Stimulated activated CD4-positive, alpha-beta T cell treated with anti-CD3 and anti-CD28 coated beads, Interleukin-15, amount 100 ng/mL, for 24 hours (primary cell): ENCODE measurements around the gene TAS1R2.
A peak's percentile ranks its signal among the peaks of the same experiment; 100 is the strongest.
"Not testable (repeated sequence)": the region's sequence is repeated elsewhere in the genome, so short reads cannot be mapped to it uniquely, and the experiment has no call there.

Source experiments
- DNase-seq: peaks from one replicate; pipeline ENCODE4 v3.0.0-alpha.2; 2020

Gene TAS1R2

DNA sequence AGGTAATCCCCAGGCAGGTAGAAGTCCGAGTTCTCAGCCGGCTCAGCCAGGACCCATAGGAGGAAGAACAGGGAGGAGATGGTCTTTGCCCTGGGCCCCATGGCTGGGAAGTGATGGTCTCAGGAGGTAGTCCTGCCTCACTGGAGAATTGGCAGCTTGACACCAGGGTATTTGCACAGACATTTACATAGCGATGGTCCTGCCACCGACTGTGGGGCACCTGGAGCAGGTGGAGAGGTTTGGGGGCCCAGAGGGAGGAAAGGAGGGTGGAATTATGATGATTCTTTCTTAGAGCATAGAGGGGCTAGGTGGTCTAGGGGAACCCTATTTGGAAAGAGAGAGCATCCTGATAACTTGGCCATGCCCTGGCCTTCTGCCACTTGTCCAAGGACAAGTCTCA, at the start of gene TAS1R2:
Gene TAS1R2 (minus strand): TSS at position 101 of the 400 bp plus-strand sequence. CDS start 0 bp downstream, at position 101.
- DNase-seq = no peak

DNA sequence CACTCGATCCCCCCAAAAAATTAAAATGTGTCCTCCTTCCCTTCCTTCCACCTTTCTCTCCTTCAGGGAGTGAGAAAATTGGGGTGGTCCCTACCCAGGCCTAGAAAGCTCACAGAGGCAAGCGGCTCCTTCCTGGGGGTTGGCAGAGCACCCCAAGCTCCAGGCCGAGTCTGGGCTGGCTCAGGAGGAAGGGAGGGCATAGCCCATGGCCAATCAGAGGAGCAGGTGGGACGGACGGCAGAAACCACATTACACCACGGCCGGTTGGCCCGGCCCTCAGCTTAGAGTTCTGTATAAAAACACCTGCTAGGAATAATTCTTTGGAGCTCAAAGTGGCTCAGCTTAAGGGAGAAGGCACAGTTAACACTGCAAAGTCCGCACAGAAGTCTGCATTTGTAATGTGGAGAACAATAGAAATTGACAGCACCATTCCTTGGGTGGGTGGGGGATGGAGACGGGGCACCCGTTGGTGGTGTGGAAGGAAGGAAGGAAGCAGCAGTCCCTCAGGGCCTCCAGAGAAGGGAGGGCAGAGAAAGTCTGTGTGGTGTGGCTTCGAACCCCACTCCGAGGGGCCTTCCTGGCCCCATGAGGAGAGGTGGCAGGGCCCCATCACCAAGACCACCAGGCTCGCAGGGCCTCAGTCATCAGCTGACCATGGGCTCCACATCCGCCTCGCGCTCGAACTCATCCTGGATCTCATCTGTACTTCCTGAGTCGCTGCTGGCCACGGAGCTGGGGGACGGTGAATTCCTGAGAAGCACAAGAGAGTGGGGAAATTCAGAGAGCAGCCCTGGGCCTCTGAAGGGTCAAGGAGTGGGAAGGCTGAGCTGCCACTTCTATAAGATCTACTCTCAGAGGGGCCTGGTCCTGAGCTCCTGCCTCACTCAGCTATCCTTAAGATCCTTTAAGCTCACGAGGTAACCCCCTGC, 48.7 kb upstream of the TAS1R2 start:
- DNase-seq = no peak

DNA sequence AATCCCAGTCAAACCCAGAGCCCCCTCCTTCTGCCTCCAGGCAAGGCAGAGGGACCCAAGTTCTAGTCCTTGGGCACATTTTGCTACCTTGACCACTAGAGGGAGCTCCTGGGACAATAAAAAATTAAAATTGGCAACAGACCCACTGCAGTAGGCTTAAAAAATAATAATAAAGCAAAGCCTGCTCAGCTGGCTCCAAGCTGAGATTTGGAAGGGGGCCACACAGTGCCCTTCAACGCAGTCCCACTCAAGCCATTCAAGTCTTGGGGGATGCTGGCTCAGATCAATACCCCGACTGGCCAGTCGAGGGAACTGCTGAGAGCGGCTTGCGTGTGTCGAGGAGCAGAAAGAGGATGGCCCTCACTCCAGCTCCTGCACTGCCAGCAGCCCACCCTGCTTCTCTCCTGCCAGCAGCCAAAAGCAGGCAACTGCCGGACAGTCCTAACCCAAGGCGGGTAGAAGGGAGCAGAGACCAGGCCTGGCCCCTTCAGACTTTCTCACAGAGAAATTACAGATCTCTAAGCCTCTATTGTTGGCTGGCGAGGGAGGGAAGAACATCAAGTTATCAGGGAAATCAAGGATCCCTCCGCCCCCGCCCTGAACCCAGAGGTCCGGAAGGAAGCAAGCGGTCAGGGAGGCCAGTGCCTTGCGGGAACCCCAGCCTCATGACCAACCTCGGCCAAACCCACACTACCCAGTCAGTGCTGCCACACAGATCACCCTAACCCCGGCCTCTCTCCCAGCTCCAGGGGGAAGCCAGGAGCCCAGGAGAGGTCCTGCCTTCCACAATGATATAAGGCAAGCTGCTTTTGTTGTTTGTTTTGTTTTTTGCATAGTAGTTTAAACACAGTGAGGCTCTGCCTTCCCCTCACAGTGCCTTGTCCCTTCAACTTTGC, 47.8 kb upstream of the TAS1R2 start:
- peak; percentile 66 for DNase-seq

DNA sequence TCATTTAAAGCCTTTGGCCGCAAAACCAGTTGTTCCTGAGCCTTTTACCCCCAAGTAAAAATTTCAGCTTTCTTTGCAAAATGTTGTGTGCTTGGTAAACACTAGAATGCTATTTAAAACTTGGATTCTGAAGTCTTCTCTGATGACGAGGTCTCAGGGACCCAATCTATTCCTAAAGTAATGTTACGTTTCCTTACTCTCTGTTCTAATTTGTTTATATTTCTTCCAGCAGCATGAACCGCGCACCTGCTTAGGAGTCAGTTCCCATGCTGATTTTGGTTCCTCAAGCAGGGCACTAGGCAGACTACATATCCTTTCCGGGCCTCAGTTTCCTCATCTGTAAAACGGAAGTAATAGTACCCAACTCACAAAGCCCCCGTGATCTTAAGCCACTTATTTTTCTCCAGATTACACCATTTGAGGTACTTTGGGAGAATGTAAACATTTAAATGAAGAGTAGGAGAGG, 43.9 kb upstream of the TAS1R2 start:
- DNase-seq = no peak

DNA sequence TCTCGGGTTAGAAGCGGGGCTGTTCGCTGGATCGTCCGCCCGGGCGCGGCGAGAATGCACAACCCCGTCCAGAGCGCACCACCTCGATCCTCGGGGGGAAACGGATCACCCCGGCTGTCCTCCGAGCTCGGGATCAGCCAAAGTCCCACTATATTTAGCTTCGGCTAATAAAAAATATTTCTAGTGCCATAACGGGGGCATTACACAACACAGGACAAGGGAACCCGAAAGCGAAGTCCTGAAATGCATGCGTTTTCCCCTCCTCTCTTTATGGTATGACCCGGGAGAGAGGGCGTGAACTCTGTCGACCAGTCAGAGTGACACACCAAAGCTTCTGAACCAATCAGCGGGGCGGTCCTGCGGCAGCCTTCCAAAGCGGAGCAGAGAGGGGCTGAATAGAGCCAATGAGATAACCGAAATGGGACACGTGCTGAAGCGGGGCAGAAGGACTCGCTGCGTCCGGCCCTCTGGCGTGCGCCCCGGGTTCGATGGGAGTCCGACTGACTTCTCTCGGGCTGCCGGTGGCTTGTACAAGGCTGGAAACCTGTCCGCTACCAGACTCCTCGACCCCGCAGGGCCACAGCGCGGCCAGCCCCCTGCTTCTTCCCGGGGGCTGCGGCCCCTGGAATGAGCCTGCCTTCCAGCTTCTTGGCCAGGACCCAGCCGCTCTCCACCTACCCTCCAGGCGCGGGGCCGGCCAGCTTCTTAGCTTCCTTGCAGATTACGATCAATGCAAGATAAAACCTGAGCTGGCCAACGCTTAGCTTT, 43.2 kb upstream of the TAS1R2 start, which contains the start of gene ALDH4A1:
Gene ALDH4A1 (minus strand): TSS at position 33 of the 768 bp plus-strand sequence. CDS start 32 bp downstream, at position 1.
- peak; percentile 95 for DNase-seq

DNA sequence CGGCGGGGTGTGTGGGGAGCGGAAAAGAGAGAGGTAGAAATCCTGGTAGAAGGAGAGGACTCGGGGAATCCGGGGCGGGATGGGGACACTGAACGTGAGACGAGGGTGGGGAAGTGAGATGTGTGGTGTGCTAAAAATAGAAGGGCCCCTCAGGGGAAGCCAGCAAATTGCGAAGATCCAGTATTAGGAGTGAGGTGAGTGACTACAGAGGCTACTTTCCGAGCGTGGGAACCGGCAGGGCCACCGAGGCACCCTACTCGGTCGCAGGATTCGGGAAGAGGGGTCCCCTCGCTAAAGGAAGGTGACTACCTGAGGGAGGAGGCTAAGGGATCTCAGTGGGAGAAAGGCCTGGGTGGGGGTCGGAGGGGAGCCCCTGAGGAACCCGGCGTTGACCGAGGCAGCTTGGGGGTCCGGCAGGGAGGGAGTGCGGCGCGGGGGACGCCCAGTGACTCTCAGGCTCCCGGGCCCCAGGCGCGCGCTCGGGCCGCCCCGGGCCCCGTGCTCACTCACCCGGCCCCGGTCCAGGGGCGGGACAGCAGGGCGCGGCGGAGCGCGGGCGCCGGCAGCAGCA, 42.6 kb upstream of the TAS1R2 start:
- DNase-seq = peak; percentile 38

DNA sequence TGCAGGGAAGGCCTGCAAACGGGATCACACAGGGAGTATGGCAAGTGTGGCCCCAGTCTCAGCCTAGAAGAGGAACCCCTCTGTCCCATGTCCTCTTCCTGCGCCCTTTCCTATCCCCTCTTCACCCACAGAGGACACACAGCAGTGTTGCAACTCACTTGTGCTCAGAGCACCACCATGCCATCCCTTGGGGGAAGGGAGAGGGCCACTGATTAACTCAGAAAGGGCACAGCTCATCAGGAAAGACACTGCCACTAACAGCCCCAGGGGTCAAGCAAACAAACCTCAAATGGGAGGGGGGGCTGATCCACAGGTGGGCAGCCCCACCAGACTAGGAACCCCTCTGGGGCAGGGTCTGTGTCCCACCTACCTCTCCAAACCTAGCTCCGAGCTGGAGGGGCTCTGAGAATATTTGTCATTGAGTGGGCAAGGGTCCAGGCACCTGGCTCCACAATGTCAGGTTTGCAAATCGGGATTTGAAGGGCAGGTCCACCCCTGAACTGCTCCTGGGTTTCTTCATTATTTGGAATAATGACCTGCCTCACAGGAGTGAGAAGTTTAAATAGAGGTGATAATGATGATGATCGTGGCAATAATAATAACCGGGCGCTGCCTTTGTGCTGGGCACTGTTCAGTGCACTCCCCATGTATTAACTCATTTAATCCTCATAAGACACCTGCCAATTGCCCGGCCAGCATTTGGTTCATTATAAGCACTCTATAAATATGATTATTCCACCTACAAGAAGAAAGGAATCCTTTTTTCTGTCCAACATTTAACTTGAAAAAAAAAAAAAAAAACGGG, 41.9 kb upstream of the TAS1R2 start:
- DNase-seq = no peak

DNA sequence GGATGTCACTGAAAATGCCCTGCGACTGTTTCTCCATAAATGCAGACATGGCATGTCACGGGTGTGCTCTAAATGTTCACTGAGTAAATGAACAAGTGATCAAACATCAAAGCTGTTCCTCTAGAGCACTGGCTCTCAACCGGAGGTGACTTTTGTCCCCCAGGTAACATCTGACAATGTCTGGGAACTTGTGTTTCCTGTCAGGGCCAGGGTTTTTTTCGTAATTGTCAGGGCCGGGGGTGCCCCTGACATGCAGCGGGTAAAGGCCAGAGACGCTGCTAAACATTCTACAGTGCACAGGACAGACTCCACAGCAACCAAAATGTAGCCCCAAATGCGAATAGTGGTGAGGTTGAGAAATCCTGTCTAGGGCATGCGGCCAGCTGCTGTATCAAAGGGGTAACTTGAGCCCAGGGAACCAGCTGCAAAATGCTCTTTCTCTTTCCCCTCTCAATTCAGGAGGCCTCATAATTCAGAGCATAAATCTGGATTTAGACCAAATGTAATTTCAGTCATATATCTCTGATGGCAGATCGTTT, 40.9 kb upstream of the TAS1R2 start:
- no peak for DNase-seq

DNA sequence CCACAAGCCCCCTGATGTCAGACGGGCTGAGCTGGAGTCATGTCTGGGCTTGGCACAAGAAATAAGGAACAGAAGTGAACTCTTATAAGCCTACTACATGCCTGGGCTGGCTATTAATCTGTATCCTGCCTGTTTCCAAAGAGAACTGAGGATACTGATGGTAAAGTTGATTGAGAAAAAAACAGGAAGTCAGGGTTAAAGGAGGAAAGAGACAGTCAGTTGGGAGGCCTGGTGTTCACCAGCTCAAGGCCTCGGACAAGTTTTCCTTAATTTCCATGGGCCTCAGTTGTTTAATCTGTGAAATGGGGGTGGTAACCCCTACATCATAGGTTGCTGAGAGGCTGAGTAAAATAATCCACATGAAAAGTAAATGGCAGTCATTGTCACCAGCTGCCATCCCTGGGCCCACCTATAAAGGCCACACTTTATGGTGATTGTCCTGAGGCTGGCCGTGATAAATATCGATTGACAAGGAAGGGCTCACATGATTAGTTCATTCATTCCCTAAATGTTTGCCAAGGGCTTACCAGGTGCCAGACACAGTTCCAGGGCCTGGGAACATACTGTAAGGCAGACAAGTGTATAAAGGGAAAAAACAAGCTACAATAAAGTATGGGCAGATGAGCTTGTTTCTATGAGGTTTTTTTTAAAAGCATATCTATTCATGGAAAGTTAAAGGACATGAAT, 40.0 kb upstream of the TAS1R2 start:
- no peak for DNase-seq

DNA sequence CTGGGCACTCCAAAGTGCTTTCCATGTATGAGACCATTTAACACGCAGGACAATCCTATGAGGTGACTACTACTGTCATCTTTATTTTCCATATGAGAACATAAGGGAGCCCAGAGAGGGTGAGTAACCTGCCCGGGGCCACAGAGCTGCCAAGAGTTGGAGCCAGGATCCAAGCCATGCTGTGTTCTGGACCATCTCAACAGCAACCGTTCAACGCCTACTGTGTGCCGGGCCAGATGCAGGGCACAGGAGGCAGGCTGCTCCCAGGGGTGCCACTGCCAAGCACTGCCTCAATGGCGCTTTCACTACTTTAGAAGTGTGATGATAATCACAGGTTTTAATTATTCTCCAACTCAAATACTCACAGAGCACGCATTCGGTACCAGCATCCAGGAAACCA, 39.1 kb upstream of the TAS1R2 start:
- no peak for DNase-seq

DNA sequence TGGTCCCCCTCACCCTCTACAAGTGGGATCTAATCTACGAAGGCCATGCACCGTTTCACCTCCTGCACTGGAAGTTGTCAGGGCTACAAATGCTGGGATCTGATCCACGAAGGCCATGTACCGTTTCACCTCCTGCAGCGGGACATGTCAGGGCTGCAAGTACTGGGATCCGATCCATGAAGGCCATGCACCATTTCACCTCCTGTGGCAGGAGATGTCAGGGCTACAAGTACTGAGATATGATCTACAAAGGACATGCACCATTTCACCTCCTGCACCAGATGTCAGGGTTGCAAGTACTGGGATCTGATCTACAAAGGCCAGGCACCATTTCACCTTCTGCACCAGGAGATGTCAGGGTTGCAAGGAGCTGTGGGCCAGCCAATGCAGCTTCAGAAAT, 35.9 kb upstream of the TAS1R2 start:
- no peak for DNase-seq

DNA sequence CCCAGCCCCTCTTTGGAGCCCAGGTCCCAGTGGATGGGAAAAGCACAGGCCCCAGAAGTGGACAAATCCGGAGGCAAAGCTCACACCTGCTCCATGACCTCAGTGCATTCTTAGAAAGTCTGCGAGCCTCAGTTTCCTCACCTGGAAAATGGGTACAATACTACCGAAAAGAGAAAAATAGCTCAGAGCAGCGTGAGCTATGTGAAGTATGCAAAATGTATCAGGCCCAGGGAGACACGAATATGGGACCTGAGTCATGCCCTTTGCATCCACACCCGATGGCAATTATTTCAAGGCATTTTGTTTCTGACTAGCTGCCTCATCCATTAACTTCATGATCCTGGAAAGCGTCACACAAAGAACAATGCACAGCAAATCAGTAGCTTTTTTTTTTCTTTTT, 33.7 kb upstream of the TAS1R2 start:
- DNase-seq = no peak

DNA sequence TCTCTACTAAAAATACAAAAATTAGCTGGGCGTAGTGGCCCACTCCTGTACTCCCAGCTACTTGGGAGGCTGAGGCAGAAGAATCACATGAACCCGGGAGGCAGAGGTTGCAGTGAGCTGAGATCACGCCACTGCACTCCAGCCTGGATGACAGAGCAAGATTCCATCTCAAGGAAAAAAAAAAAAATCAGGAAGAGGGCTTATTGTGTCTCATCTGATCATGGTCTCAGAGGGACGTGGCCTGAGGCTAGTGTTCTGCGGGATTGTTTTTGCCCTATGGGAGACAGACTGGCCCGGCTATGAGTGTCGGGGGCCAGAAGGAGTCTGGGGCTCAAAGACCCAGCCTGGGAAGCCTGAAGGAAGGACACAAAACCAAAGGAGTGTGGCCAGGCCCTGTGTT, 32.4 kb upstream of the TAS1R2 start:
- DNase-seq = not testable (repeated sequence)

DNA sequence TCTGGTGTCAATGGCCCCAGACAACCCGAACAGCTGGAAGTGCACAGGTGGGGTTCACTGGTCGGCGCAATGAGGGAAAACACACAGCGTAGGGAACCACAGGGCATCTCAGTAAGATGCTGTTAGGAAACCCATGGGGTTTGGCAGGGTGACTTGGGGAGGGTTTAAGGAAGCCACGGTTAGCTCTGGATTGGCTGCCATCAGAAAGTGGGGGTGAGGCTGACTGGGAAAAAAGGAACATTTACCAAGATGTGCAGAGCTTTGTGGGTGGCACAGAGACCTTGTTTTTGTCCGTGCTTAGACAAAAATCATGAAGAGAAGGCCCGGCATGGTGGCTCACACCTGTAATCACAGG, 31.9 kb upstream of the TAS1R2 start:
- DNase-seq = no peak

DNA sequence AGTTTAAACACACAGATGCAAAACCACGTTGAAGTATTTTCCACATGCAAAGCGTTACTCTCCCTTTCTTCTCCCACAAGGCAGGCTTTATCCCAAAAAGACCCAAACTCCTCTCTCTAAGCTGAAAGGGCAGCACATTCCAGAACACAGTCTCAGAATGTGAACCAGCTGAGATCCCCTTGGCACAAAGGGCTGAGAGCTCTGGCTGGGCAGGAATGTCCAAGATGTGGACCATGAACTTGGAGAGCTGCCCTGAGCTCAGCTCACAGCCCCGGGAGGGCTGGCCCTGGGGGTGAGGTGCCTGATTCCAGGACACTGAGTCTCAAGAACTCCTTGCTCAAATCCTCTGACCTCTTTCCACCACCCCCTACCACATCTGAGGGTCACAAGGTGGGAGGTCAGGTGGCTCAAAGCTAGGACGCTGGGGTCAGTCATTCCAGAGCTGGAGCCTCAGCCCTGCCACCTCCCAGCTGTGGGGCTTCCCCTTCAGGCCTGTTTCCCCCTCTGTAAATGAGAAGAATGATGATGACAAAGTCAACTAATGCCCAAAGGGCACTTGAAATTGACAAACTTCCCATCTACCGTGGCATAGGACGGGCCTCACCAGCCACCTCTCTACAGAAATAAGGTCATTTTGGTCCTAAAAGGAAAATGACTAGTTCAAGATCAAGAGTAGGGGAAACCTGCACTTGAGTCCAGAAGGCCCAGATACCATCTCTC, 31.4 kb upstream of the TAS1R2 start:
- no peak for DNase-seq

DNA sequence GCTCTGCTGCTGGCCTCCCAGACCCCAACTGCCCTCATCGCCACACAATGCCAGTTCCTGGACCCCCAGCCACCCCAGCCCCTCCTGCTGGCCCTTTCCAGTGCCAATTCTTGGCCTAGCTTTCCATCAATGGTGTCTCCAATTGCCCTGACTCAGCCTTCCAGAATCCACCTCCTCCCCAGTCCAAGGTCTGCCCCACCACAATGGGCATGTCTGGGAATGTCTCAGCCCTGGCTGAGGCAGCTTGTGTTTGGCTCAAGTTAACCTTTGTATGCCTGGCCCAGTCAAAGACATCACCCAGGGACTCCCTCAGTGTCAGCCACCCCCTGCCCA, 26.5 kb upstream of the TAS1R2 start:
- no peak for DNase-seq

DNA sequence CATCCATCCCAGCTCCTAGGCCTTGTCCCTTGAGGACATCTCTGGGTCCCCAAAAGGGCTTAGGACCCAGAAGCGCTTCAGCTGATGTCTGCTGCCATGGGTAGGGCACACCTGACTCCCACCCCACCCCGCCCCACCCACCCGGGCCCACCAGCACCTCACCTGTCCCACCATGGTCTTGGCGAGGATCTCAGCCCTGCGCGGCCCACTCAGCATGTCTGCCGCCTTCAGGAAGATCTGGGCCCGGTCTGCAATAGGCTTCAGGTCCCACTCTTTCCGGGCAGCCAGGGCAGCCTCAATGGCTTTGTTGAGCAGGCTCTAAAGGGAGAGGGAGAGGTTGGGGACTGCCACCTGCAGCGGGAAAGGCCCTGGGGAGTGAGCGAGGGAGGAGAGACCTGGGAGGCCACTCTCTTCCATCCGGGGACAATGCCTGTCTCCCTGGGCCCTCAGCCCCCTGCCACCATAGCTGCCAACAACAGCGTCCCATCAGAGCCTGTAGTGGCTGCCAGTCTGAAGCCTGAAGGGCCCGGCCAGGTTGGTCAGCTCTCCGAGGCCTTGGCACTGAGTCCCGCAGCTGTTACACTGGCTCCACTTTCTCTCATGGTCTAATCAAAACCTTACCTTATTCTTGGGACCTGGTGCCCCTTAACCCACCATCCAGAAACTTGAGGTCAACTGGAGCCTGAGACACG, 26.0 kb upstream of the TAS1R2 start:
- no peak for DNase-seq

DNA sequence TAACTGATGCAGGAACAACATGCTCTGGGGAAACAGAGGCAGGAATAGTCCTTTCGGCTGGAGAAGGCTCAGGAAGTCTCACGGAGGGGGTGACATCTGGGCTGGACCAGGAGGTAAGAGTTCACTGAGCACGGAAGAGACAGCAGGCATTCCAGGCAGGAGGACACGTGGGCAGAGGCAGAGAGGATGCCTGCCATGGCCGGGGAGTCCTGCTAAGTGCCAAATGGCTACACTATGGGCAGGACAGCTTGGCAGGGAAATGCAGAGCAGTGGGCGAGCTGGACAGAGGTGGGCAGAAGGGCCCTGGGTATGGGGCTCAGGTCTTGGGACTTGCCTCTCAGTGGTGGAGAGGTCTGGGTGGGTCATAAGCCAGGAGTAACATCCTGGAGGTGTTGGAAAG, 25.3 kb upstream of the TAS1R2 start:
- DNase-seq = no peak

DNA sequence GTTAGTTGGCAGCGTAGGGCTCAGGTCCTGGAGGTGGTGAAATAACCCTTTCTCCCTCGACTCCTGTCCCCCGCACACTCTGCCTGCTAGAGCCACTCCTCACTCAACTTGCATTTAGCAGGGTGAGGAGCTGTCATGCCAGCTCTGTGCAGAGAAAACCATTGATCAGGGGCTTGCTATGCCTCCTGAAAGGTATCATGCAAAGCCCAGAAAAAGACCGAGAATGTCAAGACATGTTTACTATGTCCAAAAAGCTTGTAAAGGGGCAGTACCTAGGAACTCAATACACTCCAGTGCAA, 24.9 kb upstream of the TAS1R2 start:
- DNase-seq = no peak
